ENCODE results near the gene TMEM212.

DNA sequence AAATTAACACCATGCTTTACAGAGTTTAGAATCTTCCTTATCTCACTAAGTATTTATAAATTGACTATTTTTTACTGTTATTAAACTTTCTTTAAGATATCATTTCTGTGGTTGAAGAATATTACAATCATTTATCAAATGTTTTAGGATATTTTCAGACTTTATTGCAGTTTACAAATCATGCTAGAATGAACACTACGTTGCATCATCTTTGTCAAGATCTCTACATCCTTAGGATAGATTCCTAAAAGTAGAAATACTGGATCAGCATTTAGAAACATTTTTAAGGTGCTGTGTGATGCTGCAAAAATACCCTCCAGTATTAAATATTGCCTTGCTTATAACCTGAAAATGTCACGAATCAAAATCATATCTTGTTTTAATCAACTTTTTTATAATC is 30.3 kb upstream of the TMEM212 start:
- no peak for TF ChIP-seq EZH2 (IDR thresholded peaks at IDR 0.05; ENCODE audit: insufficient read depth, low read length)
- TF ChIP-seq, protein P1, sequence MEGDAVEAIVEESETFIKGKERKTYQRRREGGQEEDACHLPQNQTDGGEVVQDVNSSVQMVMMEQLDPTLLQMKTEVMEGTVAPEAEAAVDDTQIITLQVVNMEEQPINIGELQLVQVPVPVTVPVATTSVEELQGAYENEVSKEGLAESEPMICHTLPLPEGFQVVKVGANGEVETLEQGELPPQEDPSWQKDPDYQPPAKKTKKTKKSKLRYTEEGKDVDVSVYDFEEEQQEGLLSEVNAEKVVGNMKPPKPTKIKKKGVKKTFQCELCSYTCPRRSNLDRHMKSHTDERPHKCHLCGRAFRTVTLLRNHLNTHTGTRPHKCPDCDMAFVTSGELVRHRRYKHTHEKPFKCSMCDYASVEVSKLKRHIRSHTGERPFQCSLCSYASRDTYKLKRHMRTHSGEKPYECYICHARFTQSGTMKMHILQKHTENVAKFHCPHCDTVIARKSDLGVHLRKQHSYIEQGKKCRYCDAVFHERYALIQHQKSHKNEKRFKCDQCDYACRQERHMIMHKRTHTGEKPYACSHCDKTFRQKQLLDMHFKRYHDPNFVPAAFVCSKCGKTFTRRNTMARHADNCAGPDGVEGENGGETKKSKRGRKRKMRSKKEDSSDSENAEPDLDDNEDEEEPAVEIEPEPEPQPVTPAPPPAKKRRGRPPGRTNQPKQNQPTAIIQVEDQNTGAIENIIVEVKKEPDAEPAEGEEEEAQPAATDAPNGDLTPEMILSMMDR (IDR thresholded peaks at IDR 0.05; ENCODE audit: insufficient read depth, low read depth, low read length): no peak
